Astrocyte of the cerebellum (primary cell): ENCODE data around the gene ALG14.

Experiments
- DNase-seq: peaks from one replicate; pipeline ENCODE4 v3.0.0-alpha.2; 2011; ENCODE audit warnings: low read depth
- H3K4me3 ChIP-seq: 2 replicates; pipeline ENCODE4 v1.5.1; 2011; ENCODE audit warnings: mild to moderate bottlenecking, low read depth, low read length, moderate library complexity
- CTCF ChIP-seq: IDR thresholded peaks from 2 replicates; pipeline ENCODE4 v1.5.1; 2012; ENCODE audit warnings: low read length, low read depth, moderate library complexity, mild to moderate bottlenecking; ENCODE audit errors: missing control alignments
- in situ Hi-C: cut with HindIII; loops from 2 replicates; pipeline ENCODE4 v1.10.0; 2017; ENCODE audit warnings: low sequenced_read_pairs

Gene ALG14

GRCh38 chr1:94953107-94953506 lies 119.6 kb downstream of the ALG14 start:
- TF ChIP-seq CTCF = no peak
- in situ Hi-C loops = no loop called here
- no peak for DNase-seq
- H3K4me3 ChIP-seq = no peak overlapping the region

- TF ChIP-seq CTCF = no peak
- DNase-seq = no peak
- in situ Hi-C loops = no loop called here
- no peak overlapping the region for H3K4me3 ChIP-seq
Measured at GRCh38 chr1:94952539-94952938, 120.2 kb downstream of the ALG14 start.

GRCh38 chr1:94951509-94952208 lies 121.1 kb downstream of the ALG14 start:
- TF ChIP-seq CTCF = no peak
- no peak for DNase-seq
- H3K4me3 ChIP-seq = no peak overlapping the region
- in situ Hi-C loops = no loop called here

DNA sequence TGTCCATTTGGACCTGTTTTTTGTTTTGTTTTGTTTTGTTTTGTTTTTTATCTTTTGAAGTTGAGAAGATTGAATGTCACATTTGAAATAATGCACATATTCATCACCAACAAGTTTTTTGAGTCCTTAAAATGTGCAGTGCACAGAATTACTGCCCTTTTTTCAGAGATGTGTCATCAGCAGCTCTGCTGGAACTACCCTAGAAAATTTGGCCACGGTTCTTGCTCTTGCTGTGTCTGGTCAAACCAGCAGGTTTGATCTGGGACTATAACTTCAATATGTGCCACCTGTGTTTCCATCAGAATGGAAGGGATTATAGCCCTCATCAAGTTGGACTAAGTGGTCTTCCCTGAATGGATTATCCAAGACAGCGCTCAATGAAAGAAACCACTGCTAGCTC lies 121.7 kb downstream of the ALG14 start:
- TF ChIP-seq CTCF = no peak
- no peak for DNase-seq
- in situ Hi-C loops = no loop called here
- no peak overlapping the region for H3K4me3 ChIP-seq

DNA sequence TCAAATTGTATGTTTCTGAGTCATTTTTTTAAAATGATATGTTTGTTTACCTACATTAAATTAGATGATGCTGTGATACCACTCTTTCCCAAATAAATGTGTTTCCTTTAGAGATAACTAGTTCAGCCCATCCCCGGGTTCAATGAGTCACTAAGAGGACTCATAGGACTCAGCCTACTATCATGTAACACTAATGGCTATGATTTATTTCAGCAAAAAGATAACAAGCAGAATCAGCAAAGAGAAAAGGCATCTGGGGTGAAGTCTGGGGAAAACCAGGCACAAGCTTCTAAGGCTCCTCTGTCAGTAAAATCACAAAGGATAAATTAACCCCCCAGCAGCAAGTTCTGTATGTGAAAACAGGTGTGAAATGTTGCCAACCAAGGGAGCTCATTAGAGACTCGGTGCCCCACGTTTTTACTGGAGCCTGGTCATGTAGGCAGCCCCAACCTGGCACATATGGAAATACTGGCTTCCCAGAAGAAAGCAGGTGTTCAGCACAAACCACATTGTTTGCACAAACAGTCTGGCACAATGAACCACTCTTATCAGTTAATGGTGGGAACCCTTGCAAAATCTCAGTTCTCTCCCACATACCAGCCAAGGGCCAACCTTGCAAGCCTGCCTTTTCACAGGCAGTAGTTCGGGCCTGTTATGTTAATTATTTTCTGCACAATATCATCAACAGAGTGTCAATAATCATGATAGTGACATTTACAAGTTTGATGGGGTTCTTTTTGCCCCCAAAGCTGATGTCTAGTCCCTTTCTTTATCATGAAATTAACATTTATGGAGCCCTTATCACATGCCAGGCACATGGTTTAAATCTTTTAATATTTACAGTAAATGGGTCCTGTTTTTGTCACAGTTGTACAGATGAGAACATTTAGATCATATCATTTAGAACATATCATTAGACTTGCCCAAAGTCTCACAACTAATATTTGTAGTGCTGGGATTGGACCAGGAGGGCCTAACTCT lies 122.8 kb downstream of the ALG14 start:
- no peak for DNase-seq
- no peak overlapping the region for H3K4me3 ChIP-seq
- TF ChIP-seq CTCF = no peak
- in situ Hi-C loops = no loop called here

DNA sequence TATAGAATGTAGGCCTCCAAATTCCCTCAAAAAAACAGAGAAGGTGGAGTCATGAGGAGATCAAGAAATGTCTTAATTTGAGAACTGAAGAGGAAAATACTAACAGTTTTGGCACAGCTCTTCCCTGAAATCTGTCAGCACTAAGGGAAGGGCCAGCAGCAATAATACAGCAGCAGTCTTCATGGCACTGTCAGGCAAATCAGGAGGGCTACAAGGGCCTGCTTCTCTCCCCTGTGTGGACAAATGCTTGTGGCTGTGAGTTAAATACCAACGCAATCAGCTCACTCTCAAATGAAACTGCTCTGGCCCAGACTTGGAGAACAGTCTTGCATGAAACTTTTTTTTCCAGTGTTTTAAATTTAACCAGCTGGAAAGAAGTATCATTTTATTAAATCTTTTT lies 125.3 kb downstream of the ALG14 start:
- peak; percentile 55 for DNase-seq
- TF ChIP-seq CTCF = no peak
- no peak overlapping the region for H3K4me3 ChIP-seq
- in situ Hi-C loops = no loop called here
